Subcutaneous adipose tissue (tissue), 4 donors: ENCODE results near the gene SLC36A1. TPM values are rescaled to one million over a fixed set of nuclear protein-coding genes. Genes with fewer than 3 reads are reported as not detected.

Experiments used
- CTCF ChIP-seq: fragments of 450-650 bp; IDR thresholded peaks from one replicate; pipeline ENCODE4 v1.5.1; 2016; ENCODE audit warnings: low read depth, mild to moderate bottlenecking, control low read depth, antibody characterized with exemption, moderate library complexity
- total RNA-seq, 4 donors: library from RNA; depleted of rRNA; stranded (reverse); fragments of >200 nt; gene quantifications; one replicate each; pipeline ENCODE4 v1.1.0, GENCODE V29; 2016

SLC36A1 gene
- total RNA-seq, 4 donors from 2014 or later = 10.9 to 22.7 (median 17.1) TPM

DNA sequence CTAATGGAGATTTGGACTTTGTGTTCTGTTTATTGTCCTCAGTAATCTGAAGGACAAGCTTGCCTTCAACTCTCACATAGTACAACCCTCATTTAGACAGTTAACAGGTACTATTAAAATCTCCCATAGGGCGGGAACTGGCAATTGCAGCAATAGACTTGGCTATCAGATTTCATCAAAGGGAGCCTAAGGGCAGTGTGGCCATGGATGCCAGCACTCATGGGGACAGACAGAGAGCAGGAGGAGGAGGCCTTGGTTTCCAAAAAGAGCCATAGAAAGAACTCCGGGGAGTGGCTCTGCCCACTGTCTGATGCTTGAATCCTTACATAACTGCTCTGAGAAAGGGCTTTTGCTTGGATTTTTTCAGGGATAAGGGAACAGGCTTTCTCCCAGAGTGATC lies 6.8 kb downstream of the SLC36A1 start:
- TF ChIP-seq CTCF = no peak

DNA sequence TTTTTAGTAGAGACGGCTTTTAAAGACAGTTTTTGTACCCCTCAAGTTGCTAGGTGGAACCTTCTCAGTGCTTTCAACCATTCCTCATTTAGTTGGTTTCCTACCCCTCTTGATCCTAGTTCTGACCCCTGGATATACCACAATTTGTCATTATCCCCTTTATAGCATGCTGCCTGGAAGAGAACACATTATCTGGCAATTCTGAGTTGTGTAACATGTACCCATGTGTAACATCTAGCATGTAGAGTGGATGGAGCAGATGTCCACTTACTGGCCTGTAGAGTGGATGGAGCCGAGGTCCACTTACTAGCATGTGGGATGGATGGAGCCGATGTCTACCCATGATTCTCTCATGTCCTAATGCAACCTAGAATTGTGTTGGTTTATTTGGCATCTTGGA lies 7.5 kb downstream of the SLC36A1 start:
- no peak for TF ChIP-seq CTCF

DNA sequence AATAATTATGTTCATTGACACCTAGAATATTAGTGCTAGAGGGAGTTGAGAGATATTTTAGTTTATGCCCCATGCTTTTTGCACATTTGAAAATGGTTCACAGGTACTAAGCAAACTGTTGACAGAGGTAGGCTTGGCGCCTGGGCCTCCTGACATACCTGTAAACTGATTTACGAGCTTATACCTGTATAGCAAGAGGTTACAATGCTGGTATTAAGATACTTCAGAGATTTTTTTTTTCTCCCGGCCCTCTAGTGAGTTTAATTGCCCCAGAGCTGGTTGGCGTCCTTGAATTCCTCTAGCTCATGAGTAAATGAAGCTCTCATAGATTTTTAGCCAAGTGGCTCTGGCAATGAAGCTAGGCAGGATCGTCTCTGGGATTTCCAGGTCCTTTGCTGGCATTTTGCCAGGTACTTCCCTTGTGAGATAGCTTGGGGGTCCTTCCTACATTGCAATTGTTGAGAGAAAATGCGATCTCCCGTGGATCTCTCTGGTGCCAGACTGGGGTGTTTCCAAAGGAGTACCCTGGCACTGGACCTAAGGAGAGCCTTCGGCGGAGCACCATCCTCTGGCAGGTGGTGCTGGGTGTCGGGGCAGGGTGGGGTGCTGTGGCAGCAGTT lies 9.0 kb downstream of the SLC36A1 start:
- TF ChIP-seq CTCF = no peak

DNA sequence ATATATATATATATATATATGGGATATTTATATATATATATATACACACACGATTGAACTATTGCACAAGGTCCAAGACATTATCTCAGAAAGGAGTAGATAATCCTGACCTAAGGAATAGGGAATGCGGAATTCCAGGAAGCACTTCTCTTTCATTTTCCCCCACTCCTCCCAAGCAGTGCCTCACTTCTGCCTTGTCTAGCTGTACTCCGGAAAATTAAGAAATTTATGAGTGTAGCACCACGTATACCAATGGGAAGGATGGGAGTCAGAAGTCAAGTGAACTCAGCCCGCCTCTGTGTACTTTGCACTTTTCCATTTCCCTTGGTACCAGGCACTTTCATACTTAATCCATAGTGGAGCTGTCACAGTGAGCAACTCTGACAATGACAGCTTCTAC lies 10.9 kb downstream of the SLC36A1 start:
- TF ChIP-seq CTCF = no peak

DNA sequence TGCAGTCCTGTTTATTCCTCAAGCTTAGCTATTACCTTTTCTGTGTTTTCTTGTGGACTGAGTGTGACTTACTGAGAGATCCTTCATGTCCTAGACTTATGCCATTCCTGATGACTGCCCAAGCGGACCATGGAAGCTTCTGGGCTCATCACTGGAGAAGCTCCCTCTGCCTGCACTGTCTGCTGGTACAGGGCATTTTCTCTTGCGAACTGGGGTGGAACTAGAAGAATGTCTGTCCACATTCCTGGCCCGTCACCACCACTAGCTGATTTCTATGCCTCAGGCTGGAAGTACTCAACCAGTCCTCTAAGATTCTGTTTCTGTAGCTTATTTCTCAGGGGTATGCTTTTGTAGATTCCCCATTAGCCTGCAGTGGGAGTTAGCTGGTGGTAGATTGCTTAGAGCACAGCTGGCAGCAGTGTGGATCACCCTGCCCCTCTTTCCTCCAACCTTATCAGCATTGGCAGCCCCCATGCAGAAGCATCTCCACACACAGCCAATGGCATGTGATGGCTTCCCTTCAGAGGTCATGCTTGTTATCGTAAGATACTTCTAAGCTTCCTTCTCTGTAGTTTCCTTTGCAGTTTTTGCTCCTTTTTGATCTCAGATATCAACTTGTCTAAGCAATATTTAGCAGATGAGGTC lies 12.4 kb downstream of the SLC36A1 start:
- TF ChIP-seq CTCF = no peak

GRCh38 chr5:151461312-151461711 lies 13.9 kb downstream of the SLC36A1 start:
- no peak for TF ChIP-seq CTCF

DNA sequence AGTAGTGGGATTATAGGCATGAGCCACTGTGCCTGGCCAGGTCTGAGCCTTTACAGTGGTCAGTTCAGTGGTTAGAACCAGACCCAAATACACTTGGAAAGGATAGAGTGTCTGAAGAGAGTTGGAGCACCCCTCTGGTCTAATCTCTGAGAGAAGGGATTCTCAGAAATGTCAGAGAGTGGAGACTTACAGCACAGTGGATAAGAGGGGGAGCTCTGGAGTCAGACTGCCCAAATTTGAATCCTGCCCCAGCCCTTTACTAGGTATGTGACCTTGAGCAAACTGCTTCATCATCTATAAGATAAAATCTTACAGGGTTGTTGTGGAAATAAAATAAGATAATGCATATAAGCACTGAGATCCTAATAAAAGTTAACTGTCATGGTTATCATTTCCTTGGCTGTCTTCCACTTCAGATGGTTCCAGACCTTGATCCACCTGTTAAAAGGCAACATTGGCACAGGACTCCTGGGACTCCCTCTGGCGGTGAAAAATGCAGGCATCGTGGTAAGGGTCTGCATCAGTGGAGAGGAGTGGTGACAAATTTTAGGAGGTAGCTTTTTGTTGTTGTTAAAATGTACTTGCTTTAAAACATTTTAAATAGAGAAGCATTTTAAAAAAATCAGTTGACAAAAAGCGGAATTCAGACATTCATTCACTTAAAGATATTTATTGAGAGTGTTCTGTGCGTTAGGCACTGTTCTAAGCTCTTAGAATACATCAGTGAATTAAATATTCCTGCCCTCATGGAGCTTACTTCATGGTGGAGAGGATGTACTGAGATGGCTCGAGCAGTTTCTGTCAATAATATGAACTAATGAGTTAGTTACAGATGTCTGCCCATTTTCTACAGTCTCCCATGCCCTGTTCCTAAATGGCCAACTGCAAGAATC lies 16.0 kb downstream of the SLC36A1 start:
- no peak for TF ChIP-seq CTCF
